GM21515 (cell line): Measurements from ENCODE around the gene ZNF622.

Source experiments
- ATAC-seq: cut with Tn5 transposase; IDR thresholded peaks from one replicate; pipeline ENCODE4 v1.9.1; 2021; ENCODE audit not compliant: unreplicated experiment

The ZNF622 gene, protein sequence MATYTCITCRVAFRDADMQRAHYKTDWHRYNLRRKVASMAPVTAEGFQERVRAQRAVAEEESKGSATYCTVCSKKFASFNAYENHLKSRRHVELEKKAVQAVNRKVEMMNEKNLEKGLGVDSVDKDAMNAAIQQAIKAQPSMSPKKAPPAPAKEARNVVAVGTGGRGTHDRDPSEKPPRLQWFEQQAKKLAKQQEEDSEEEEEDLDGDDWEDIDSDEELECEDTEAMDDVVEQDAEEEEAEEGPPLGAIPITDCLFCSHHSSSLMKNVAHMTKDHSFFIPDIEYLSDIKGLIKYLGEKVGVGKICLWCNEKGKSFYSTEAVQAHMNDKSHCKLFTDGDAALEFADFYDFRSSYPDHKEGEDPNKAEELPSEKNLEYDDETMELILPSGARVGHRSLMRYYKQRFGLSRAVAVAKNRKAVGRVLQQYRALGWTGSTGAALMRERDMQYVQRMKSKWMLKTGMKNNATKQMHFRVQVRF

DNA sequence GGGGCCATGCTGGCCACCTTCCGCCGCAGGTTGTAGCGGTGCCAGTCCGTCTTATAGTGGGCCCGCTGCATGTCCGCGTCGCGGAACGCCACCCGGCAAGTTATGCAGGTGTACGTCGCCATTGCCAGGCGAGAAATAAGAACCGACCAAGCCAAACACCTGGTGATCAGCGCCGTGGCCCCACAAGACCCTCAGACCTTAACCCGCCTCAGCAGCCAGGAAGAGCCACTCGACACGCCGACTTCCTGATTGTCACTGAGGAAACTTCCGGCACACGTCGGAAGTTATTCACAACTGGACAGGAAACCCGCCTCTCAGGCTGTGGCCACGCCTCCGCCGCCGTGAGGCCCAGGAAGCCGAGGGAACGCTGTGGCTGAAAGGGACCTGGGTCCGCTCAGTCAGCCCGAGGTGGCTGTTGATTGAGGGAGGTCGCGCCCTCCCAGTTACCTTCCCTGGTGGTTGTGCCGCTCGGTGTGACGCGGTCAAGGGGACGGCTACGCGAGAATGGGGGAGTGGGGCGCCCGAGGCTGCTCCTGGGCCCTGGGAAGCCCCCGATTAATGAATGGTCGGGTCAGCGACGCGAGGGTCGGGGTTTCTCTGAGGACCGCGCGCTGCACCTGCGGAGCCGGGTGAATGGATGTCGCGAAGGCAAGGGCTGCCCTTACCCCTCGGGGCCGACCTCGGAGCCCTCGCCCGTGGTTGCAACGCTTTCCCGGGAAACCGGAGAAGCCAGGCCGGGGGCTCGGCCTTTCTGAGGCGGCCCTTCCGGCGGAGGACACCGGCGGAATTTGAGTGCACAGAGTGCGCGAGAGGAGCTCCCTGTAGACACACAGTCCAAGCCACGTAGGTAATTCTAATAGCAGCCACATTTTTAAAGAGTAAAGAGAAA is at the start of gene ZNF622:
Gene ZNF622, minus strand, starts transcription at position 257 of the 889 bp plus-strand sequence. Its CDS starts 135 bp downstream, at position 122.
- peak; percentile 85 for ATAC-seq

DNA sequence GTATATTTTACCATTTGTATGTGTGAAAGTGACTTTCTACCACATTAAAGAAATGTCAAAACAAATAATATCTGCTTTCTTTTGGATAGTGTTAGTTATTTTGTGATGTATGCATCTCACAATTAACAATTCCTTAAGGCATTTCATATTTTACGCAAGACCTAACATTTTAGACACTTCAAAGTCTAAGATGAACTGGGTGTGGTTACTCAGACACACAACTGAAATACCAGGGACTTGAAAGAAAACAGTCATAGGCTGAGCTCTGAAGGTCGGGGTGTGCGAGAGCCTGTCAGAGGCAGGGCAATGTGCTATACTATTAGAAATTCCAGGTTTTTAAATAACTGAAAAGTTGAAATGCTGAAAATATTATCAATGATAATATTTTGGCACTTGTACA is 44.5 kb upstream of the ZNF622 start:
- ATAC-seq: no peak

DNA sequence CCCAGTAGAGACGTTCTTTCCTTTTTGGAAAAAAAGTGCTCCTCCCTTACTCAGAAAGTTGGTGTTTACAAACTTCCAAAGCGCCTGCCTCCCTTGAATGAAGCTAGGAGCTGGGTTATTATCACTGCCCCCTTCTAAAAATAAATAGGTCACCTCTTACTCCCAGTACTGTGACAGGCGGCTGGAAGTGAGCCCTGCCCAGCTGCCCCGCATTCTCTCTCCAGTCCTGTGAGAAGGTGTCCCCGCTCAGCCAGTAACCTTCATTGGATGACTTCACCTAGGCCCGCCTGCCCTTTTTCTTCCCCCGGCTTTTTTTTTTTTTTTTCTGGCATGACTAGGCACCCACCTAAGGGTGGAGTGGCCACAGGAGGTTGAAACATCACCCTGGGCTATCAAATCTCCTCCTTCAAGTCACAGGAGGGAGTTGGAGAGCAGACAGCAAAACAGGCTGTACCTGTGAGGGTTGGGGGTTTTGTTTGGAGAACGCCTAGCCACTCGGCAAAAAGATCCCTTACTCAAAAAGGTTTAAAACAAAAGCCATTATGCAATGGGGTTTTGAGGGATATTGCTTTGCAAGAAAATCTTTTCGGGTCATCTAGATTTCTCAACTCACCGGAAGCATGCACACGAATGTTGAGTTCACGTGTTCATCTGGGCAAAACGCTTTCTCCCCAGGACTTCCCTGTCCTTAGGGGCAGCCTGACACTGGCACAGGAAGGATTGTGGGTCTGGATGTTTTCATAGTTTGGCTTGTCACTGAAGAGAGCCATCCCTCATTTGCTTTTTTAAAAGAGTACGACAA is 43.3 kb upstream of the ZNF622 start:
- no peak for ATAC-seq

DNA sequence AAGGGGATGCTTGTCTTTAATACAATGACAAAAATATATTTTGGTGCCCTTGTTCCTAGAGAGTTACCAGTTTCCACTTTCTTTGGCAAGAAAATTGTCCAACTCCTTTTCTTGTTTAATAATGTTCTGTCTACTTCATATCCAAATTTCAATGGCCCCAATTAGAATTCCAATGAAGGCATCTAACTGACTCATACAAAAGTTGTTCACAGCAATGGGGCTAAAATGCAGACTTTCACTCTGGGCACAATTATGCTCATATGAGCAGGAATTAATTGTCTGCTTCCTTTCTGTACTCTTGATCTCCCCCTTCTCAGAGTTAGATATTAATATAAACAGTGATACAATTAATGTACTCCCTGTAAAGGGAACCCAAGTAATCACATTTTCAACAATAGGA is 42.1 kb upstream of the ZNF622 start:
- no peak for ATAC-seq

DNA sequence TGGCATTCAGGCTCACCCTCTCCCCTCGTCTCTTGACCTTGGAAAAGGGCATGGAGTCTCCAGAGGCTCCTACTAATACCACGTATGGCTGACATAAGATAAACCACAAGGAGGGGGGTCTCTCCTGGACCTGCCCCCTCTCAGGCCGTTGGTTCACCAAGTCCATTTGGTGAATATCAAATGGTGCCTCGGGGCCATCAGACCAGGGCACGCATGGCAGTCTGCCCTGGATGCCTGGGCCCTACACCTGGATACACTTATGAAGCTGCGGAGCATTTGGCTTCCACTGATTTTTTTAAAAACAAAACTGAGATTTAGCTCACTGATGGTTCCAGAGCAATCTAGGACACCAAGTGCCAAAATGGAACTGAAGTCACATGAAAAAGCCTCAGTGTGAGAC is 40.3 kb upstream of the ZNF622 start:
- ATAC-seq: no peak

DNA sequence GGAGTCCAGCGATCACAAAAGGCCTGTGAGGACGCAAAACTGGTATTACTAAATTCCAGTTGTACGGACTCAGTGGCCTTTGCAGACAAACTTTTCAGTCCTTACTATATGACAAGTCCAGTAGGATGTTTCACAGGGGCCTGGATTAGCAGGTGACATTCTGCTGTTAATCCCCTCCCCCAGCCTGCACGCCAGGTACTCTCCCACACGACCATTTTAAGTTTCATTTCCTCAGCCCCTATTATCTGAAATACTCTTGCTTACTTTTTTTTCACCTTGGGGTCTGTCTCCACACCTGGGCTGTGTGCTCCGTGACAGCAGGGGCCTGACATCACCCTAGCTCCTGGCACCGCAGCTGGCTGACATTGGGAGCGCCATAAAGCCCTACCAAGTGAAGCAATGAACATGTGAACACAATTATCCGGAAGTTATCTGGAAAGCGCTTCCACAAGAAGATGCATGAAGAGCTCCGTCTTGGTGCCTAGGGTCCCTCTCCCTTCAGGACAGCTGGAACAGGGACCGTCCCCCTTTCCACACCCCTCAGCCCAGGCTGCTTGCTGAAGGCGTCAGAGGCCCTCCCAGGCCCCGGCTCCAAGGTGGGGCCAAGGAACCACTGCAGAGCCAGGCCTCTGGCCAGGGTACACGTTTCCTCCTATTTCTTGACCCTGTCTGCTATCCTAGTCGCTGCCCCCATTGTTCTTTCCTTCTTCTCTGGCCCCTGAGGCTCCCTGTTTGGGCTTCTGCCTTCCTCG is 39.7 kb upstream of the ZNF622 start:
- ATAC-seq: no peak

DNA sequence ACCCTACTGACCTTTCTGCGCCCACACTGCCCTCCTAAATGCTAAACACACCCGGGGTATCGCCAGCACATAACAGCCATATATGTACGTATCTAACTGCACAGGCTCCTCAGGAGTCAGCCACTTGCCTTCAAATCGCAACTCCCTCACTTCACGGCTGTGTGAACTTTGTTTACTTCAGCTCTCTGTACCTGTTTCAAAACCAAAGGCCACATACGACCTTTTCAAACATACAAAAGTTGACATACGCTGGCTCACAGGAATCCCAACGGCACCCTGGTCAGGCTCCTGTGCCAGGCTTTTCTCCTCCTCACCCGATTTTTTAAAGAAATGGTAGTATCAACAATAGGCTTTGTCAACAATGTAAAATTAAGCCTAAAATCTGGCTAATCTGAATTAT is 39.0 kb upstream of the ZNF622 start:
- ATAC-seq: no peak

DNA sequence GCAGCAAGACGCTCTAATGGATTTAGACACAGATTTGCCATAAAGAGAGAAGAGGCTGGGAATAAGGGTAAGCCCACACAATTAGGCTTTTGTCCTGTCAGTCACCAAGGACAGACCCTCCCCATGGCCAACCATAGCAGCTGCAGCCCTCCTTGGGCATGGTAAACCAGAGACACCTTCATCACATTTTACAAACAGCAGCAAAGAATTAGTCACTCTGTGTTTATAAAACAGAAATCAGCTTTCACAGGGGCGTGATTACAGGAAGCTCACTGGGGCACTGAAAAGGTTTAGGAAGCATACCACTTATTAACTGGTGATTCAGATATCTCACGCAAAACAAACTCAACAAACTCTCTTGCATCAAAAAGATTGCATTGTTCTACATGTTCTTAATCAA is 37.3 kb upstream of the ZNF622 start:
- no peak for ATAC-seq

DNA sequence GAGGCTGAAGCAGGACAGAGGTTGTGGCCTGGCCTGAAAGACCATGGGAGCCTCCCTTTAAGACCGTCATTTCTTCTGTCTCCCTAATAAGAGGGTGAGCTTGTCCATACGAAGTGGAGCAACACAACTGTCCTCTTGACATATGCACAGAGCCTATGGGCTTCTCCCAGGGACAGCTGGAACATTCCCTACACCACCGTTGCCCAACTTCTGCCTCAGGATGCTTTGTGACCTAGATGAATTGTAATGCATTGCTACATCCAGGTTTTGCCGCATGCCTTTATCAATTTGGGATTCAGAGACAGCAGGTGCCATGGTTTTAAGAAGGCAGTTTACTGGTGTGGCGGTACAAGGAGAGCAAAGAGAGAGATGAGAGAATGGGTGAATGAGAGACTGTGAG is 34.4 kb upstream of the ZNF622 start:
- no peak for ATAC-seq

DNA sequence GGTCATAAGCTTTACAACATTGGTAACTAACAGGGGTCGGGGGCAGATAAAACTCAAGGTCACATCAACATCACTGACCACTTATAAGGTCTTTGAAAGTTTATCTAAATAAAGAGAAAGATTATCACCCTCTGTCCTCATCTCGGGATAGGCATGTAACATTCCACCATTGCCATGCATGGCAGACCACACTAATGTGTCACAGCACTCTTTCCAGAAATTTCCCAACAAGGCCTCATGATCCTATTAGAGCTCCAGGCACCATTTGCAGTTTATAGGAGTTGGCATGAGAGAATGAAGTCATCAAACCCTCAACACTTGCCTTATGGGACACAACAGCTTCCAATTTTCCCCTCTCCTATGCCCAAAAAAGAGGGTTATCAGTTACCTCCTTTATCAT is 31.9 kb upstream of the ZNF622 start:
- no peak for ATAC-seq

DNA sequence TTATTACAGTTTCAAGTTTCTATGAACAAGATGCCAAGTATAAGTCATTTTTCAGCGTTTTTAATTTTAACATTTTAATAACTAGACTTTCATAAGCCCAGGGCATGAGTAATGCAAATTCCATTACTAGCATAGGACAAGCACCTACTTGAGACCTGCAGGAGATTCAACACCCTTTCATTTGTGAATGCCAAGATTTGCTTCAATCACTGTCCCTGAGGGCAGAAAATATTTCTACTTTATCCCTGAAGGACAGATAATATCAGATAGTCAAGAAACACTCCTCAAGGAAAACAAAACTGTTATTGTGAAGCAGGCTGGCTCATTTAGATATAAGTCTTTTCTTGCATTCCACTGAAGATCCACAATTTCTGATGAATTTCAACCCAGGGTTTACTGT is 27.7 kb upstream of the ZNF622 start:
- ATAC-seq: no peak

DNA sequence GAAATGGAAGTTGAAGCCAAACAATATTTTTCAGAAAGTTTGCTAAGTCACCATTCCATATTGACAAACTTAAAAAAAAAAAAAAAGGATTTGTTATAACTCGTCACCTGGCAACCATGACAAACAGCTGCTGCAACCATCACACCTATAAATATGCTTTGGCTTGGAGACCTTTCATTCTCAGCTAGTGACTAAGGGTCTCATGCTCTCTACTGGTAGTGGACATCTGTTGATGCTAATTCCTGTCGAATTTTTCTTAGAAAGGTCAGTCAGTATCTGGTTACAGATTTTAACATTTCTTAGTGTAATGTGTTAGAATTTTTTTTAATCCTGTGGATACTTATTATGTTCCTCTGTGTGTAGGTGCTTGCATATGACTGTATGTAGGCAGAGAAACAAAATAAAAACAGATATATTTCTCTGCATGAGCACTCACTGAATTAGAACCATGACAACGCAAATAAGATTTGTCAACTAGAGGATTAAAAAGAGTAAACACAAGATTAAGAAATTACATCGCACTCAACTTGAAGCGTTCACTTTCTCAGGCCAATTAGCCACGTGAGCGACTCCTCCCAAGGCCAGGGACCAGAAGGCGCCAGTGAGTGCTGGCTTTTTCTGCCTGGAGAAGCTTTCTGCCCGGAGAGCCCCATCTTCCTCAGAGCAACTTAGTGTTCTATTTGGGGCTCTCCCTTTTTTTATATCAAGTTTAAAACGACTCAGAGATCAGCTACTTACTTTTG is 27.0 kb upstream of the ZNF622 start:
- no peak for ATAC-seq

DNA sequence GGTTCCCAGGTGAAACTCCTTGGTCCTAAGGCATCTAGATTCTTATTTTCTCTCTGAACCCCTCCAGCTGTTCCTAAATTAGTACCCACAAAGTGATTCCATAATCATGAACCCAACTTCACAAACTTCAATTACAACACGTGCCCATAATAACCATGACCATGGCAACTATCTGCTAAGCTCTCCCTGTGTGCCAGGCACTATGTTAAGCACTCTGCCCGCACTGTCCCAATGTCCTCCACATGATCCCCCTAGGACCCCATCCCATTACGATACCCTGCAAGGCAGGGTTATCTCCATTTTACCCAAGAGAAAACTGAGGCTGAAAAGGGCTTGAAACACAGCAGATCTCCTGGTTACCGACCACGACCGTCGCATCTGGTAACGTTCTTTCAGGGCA is 25.3 kb upstream of the ZNF622 start:
- no peak for ATAC-seq

DNA sequence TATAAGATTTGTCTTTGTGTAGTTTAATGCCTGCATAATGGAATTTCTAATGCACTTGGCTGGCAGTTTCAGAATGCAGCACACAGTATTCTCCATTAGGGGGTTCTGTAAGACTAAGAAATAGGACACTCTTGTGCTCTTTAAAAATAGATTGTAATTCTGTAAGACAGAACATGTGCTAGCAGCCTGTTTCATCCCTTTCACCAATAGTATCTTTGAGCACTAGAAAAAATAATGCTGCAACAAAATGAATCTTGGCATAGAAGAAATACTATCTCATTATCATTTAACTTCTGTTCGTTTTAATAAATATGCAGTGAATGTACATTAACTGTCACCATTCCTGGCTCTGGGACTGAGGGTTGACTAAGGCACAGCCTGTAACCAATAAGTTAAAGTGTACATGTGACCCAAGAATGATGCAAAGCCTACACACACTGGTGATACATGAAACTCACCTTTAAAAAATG is 23.8 kb upstream of the ZNF622 start:
- peak; percentile 77 for ATAC-seq

DNA sequence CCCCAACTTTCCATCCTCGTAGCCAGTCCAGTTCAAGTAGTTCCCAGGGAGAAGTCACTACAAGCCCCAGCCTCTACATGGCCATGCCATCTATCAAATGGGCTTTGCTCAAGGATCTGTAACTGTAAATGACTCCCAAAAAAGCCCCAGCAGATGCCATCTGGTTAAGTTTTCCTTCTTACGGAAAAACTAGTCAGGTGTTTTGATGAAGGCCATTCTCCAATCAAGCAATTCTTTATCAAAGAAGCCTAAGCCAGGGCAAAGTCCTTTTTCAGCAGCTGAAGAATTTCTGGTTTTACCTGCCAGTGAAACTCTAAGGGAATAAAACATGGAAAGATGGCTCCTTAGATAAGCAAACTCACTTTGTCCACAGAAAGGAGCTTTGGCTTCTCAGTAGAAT is 21.9 kb upstream of the ZNF622 start:
- ATAC-seq: no peak

DNA sequence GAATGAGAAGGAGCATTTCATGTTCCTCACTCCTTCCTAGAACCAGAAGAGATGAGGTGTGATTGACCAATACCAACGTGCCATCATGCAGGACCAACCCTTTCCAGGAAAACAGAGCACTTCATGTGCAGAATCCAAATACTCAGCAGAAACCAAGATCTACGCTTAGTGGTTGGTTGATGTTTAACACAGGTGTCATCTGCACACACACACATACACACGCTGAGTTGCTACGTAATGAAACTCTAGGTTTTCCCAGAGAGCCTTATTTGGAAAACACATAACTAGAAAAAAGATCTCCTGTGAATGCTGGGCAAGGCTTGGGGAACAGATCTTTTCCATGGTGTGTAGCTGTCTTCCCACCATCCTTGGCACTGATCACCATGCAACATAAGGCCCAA is 21.1 kb upstream of the ZNF622 start:
- no peak for ATAC-seq

DNA sequence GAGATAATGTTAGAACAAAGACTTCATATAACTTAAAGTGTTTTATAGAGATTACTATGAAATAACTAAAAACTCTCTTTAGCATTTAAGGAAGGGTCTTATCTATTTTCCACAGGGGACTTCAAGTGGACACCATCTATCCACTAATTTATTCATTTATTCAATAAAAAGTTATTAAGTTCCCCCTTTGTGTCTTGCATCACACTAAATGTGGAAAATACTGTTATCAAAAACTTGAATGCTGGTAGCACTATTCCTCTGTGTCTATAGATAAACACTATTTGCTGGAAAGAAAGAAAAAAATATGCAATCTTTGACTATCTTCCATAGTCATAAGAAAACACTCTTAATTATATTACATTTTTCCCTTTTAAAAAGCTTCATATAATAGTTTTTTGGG is 20.1 kb upstream of the ZNF622 start:
- no peak for ATAC-seq

DNA sequence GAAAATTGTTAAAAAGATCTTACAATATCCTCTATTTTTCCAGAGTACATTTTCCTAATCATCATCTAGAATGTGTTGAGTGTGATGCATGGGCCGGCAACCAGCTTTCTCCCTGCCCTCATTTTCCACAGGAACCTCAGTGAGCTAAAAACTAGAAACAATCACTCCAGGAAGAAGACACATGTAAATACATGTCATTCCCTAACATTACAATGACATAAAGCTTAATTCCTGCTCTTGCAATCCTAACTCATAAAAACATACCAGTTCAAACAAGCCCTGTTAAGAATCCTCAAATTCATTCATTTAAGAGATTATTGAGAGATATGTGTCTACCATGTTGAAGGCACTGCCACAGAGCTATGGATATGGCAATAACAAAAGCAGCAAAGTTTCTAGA is 18.5 kb upstream of the ZNF622 start:
- ATAC-seq: no peak

DNA sequence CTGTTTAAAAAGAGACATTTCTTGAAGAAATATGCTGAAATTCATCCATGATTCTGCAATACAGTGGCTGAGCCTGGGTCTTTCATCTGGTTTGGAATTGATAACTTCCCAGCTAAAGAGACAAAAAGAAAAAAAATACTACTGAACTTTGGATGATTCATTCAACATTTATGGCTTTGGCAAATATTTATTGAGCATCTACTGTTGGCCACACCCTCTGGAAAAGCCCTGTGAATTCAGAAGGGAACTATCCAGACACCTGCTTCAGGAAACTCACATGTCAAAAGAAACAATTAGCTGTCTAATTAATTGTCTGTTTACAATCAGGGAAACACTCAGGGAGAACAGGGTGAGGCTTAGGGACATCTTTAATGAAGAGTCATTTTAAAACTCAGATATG is 17.8 kb upstream of the ZNF622 start:
- ATAC-seq: no peak

DNA sequence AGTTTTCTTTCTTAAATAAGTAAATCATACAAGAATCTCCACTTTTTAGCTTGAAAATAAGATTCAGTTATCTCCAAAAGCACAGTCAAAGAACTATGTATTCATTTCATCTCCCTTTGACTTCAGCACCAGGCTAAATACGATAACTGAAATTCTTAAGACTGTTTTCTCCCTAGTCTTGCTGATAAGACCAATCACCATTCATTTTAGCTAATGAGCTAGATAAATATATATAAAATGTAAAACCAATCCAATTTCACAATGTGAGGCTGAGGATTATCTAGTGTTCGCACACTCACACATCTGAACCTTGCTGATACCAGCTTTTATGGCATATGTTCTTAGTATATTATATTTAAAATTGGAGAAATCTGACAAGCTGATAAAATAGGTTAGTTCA is 17.3 kb upstream of the ZNF622 start:
- ATAC-seq: no peak
